Measurements from ENCODE around the gene SMOC1.

The SMOC1 gene

GRCh38 chr14:69865701-69866365 is 13.4 kb upstream of the SMOC1 start:
- H3K27ac ChIP-seq (ENCODE audit: low read length) = no peak overlapping the region
- peaks cover 5% of the 10 kb centered on the region for H3K9me3 ChIP-seq (ENCODE audit: insufficient read depth, low read length, severe bottlenecking)
- no peaks in the 10 kb centered on the region for H3K36me3 ChIP-seq (ENCODE audit: insufficient read depth, low read length)
- no peak overlapping the region for H3K4me2 ChIP-seq (ENCODE audit: insufficient read depth, low read length)
- ATAC-seq (ENCODE audit: insufficient read depth, low read depth) (no peak), DNase-seq (no peak)
- peaks cover 3% of the 10 kb centered on the region for H3K27me3 ChIP-seq (ENCODE audit: insufficient read depth, low read length, poor library complexity)
- H3K79me2 ChIP-seq (ENCODE audit: insufficient read depth, low read length) = no peaks in the 10 kb centered on the region
- no peak overlapping the region for H3K4me3 ChIP-seq (ENCODE audit: low read depth in 1 of 2, low read length in 2 of 2)
- no peaks in the 10 kb centered on the region for H3K4me1 ChIP-seq (ENCODE audit: insufficient read depth, low read length)
- no peak overlapping the region for H3K9ac ChIP-seq (ENCODE audit: low read depth, low read length)
- no peak overlapping the region for H2AFZ ChIP-seq (ENCODE audit: low read depth, low read length)
- H4K20me1 ChIP-seq (ENCODE audit: insufficient read depth, low read length) = no peaks in the 10 kb centered on the region
- TF ChIP-seq EZH2 (IDR thresholded peaks at IDR 0.05; ENCODE audit: borderline replicate concordance, low read depth, low read length, severe bottlenecking) (no peak), CTCF (IDR thresholded peaks at IDR 0.05; ENCODE audit: borderline replicate concordance, extremely low read depth, low read length, poor library complexity, severe bottlenecking) (no peak)

- ATAC-seq (ENCODE audit: insufficient read depth, low read depth) (no peak), DNase-seq (no peak)
- Histone ChIP-seq H3K27me3 (ENCODE audit: insufficient read depth, low read length, poor library complexity) (peaks cover 7% of the 10 kb centered on the region), H3K4me2 (ENCODE audit: insufficient read depth, low read length) (no peak overlapping the region), H3K36me3 (ENCODE audit: insufficient read depth, low read length) (no peaks in the 10 kb centered on the region), H4K20me1 (ENCODE audit: insufficient read depth, low read length) (no peaks in the 10 kb centered on the region), H3K4me3 (ENCODE audit: low read depth in 1 of 2, low read length in 2 of 2) (no peak overlapping the region), H3K79me2 (ENCODE audit: insufficient read depth, low read length) (no peaks in the 10 kb centered on the region), H2AFZ (ENCODE audit: low read depth, low read length) (no peak overlapping the region), H3K27ac (ENCODE audit: low read length) (no peak overlapping the region), H3K4me1 (ENCODE audit: insufficient read depth, low read length) (no peaks in the 10 kb centered on the region), H3K9ac (ENCODE audit: low read depth, low read length) (no peak overlapping the region), H3K9me3 (ENCODE audit: insufficient read depth, low read length, severe bottlenecking) (peaks cover 5% of the 10 kb centered on the region)
- no peak for TF ChIP-seq EZH2 (IDR thresholded peaks at IDR 0.05; ENCODE audit: borderline replicate concordance, low read depth, low read length, severe bottlenecking)
Measured at GRCh38 chr14:69868363-69868963, 10.8 kb upstream of the SMOC1 start.

- no peaks in the 10 kb centered on the region for H3K4me1 ChIP-seq (ENCODE audit: insufficient read depth, low read length)
- no peaks in the 10 kb centered on the region for H3K36me3 ChIP-seq (ENCODE audit: insufficient read depth, low read length)
- TF ChIP-seq CTCF (IDR thresholded peaks at IDR 0.05; ENCODE audit: borderline replicate concordance, extremely low read depth, low read length, poor library complexity, severe bottlenecking) = no peak
- TF ChIP-seq EZH2 (IDR thresholded peaks at IDR 0.05; ENCODE audit: borderline replicate concordance, low read depth, low read length, severe bottlenecking) = no peak
- ATAC-seq (ENCODE audit: insufficient read depth, low read depth) (no peak), DNase-seq (no peak)
- H3K4me3 ChIP-seq (ENCODE audit: low read depth in 1 of 2, low read length in 2 of 2) = no peak overlapping the region
- no peaks in the 10 kb centered on the region for H3K79me2 ChIP-seq (ENCODE audit: insufficient read depth, low read length)
- no peak overlapping the region for H3K9ac ChIP-seq (ENCODE audit: low read depth, low read length)
- no peak overlapping the region for H3K27ac ChIP-seq (ENCODE audit: low read length)
- H3K27me3 ChIP-seq (ENCODE audit: insufficient read depth, low read length, poor library complexity) = peaks cover 7% of the 10 kb centered on the region
- no peak overlapping the region for H2AFZ ChIP-seq (ENCODE audit: low read depth, low read length)
- no peak overlapping the region for H3K4me2 ChIP-seq (ENCODE audit: insufficient read depth, low read length)
- no peaks in the 10 kb centered on the region for H3K9me3 ChIP-seq (ENCODE audit: insufficient read depth, low read length, severe bottlenecking)
- H4K20me1 ChIP-seq (ENCODE audit: insufficient read depth, low read length) = no peaks in the 10 kb centered on the region
Measured at GRCh38 chr14:69870613-69871012, 8.6 kb upstream of the SMOC1 start.

- Histone ChIP-seq H3K4me1 (ENCODE audit: insufficient read depth, low read length) (no peaks in the 10 kb centered on the region), H3K4me2 (ENCODE audit: insufficient read depth, low read length) (no peak overlapping the region), H3K79me2 (ENCODE audit: insufficient read depth, low read length) (no peaks in the 10 kb centered on the region), H2AFZ (ENCODE audit: low read depth, low read length) (no peak overlapping the region), H3K27me3 (ENCODE audit: insufficient read depth, low read length, poor library complexity) (peaks cover 7% of the 10 kb centered on the region), H4K20me1 (ENCODE audit: insufficient read depth, low read length) (no peaks in the 10 kb centered on the region), H3K4me3 (ENCODE audit: low read depth in 1 of 2, low read length in 2 of 2) (no peak overlapping the region), H3K9me3 (ENCODE audit: insufficient read depth, low read length, severe bottlenecking) (no peaks in the 10 kb centered on the region), H3K9ac (ENCODE audit: low read depth, low read length) (no peak overlapping the region), H3K36me3 (ENCODE audit: insufficient read depth, low read length) (no peaks in the 10 kb centered on the region), H3K27ac (ENCODE audit: low read length) (no peak overlapping the region)
- TF ChIP-seq EZH2 (IDR thresholded peaks at IDR 0.05; ENCODE audit: borderline replicate concordance, low read depth, low read length, severe bottlenecking) (no peak), CTCF (IDR thresholded peaks at IDR 0.05; ENCODE audit: borderline replicate concordance, extremely low read depth, low read length, poor library complexity, severe bottlenecking) (no peak)
- no peak for ATAC-seq (ENCODE audit: insufficient read depth, low read depth)
- DNase-seq = no peak
Measured at GRCh38 chr14:69873877-69874780, 5.1 kb upstream of the SMOC1 start.
